ENCODE measurements around the gene HMGXB3.

Gene HMGXB3

GRCh38 chr5:149995385-149996204 is 4.9 kb upstream of the HMGXB3 start:
- Mint-ChIP-seq H3K4me1 (peaks cover 23% of the 10 kb centered on the region), H3K9me3 (no peaks in the 10 kb centered on the region), H3K4me3 (no peak overlapping the region), H3K27ac (ENCODE audit: low read depth) (no peak overlapping the region), H3K36me3 (ENCODE audit: insufficient read depth) (peaks cover 3% of the 10 kb centered on the region), H3K27me3 (no peaks in the 10 kb centered on the region)
- DNase-seq (ENCODE audit: low spot score in 2 of 2) (no peak), ATAC-seq (replicated peaks; ENCODE audit: extremely low read depth, poor library complexity, severe bottlenecking) (no peak)

GRCh38 chr5:149996205-149996890 is 4.2 kb upstream of the HMGXB3 start:
- Mint-ChIP-seq H3K27ac (ENCODE audit: low read depth) (no peak overlapping the region), H3K9me3 (no peaks in the 10 kb centered on the region), H3K4me3 (no peak overlapping the region), H3K27me3 (no peaks in the 10 kb centered on the region), H3K36me3 (ENCODE audit: insufficient read depth) (peaks cover 4% of the 10 kb centered on the region), H3K4me1 (peaks cover 20% of the 10 kb centered on the region)
- no peak for ATAC-seq (replicated peaks; ENCODE audit: extremely low read depth, poor library complexity, severe bottlenecking)
- no peak for DNase-seq (ENCODE audit: low spot score in 2 of 2)

GRCh38 chr5:149998281-149998680 is 2.3 kb upstream of the HMGXB3 start:
- Mint-ChIP-seq H3K27ac (ENCODE audit: low read depth) (no peak overlapping the region), H3K4me3 (no peak overlapping the region)

GRCh38 chr5:149999359-149999758 is 1.2 kb upstream of the HMGXB3 start:
- Mint-ChIP-seq H3K27ac (ENCODE audit: low read depth) (peak overlapping the region; percentile 85), H3K27me3 (no peaks in the 10 kb centered on the region), H3K4me1 (peaks cover 47% of the 10 kb centered on the region), H3K9me3 (no peaks in the 10 kb centered on the region), H3K36me3 (ENCODE audit: insufficient read depth) (peaks cover 11% of the 10 kb centered on the region), H3K4me3 (peak overlapping the region; percentile 76)
- ATAC-seq (replicated peaks; ENCODE audit: extremely low read depth, poor library complexity, severe bottlenecking) (no peak), DNase-seq (ENCODE audit: low spot score in 2 of 2) (no peak)

More at GRCh38 chr5:149998281-149998680, 2.3 kb upstream of the HMGXB3 start:
- Mint-ChIP-seq H3K36me3 (ENCODE audit: insufficient read depth) (peaks cover 7% of the 10 kb centered on the region), H3K9me3 (no peaks in the 10 kb centered on the region), H3K27me3 (no peaks in the 10 kb centered on the region), H3K4me1 (peaks cover 38% of the 10 kb centered on the region)
- DNase-seq (ENCODE audit: low spot score in 2 of 2), result no peak
- no peak for ATAC-seq (replicated peaks; ENCODE audit: extremely low read depth, poor library complexity, severe bottlenecking)

- ATAC-seq (replicated peaks; ENCODE audit: extremely low read depth, poor library complexity, severe bottlenecking), result no peak
- DNase-seq (ENCODE audit: low spot score in 2 of 2), result no peak
- peaks cover 14% of the 10 kb centered on the region for H3K36me3 Mint-ChIP-seq (ENCODE audit: insufficient read depth)
- H3K9me3 Mint-ChIP-seq, result no peaks in the 10 kb centered on the region
- H3K4me3 Mint-ChIP-seq, result peak overlapping the region; percentile 76
- peak overlapping the region; percentile 85 for H3K27ac Mint-ChIP-seq (ENCODE audit: low read depth)
- H3K4me1 Mint-ChIP-seq, result peaks cover 52% of the 10 kb centered on the region
- H3K27me3 Mint-ChIP-seq, result no peaks in the 10 kb centered on the region
These were observed 678 bp upstream of the HMGXB3 start for GRCh38 chr5:149999866-150000255.

- Mint-ChIP-seq H3K4me1 (peaks cover 55% of the 10 kb centered on the region), H3K36me3 (ENCODE audit: insufficient read depth) (peaks cover 20% of the 10 kb centered on the region), H3K27me3 (no peaks in the 10 kb centered on the region), H3K9me3 (no peaks in the 10 kb centered on the region), H3K4me3 (peak overlapping the region; percentile 76), H3K27ac (ENCODE audit: low read depth) (peak overlapping the region; percentile 80)
- DNase-seq (ENCODE audit: low spot score in 2 of 2) (peak in 1 of 2 donors; percentile 23), ATAC-seq (replicated peaks; ENCODE audit: extremely low read depth, poor library complexity, severe bottlenecking) (peak; percentile 41)
These were observed 586 bp downstream of the HMGXB3 start for GRCh38 chr5:150000990-150001659.

- Mint-ChIP-seq H3K4me1 (peaks cover 55% of the 10 kb centered on the region), H3K27me3 (no peaks in the 10 kb centered on the region), H3K9me3 (no peaks in the 10 kb centered on the region), H3K4me3 (peak overlapping the region; percentile 76), H3K36me3 (ENCODE audit: insufficient read depth) (peaks cover 25% of the 10 kb centered on the region), H3K27ac (ENCODE audit: low read depth) (peak overlapping the region; percentile 80)
- ATAC-seq (replicated peaks; ENCODE audit: extremely low read depth, poor library complexity, severe bottlenecking) (peak; percentile 79), DNase-seq (ENCODE audit: low spot score in 2 of 2) (peak; percentile 35 to 47)
These were observed 1.3 kb downstream of the HMGXB3 start for GRCh38 chr5:150001660-150002486.

GRCh38 chr5:150006318-150006717 is 5.8 kb downstream of the HMGXB3 start:
- peaks cover 36% of the 10 kb centered on the region for H3K4me1 Mint-ChIP-seq
- no peak for DNase-seq (ENCODE audit: low spot score in 2 of 2)
- H3K9me3 Mint-ChIP-seq, result no peaks in the 10 kb centered on the region
- peak overlapping the region; percentile 14 for H3K27ac Mint-ChIP-seq (ENCODE audit: low read depth)
- no peak overlapping the region for H3K4me3 Mint-ChIP-seq
- no peaks in the 10 kb centered on the region for H3K27me3 Mint-ChIP-seq
- no peak for ATAC-seq (replicated peaks; ENCODE audit: extremely low read depth, poor library complexity, severe bottlenecking)
- peaks cover 40% of the 10 kb centered on the region for H3K36me3 Mint-ChIP-seq (ENCODE audit: insufficient read depth)

GRCh38 chr5:150007050-150007449 is 6.5 kb downstream of the HMGXB3 start:
- Mint-ChIP-seq H3K27ac (ENCODE audit: low read depth) (peak overlapping the region; percentile 14), H3K9me3 (no peaks in the 10 kb centered on the region), H3K27me3 (no peaks in the 10 kb centered on the region), H3K4me3 (no peak overlapping the region), H3K4me1 (peaks cover 28% of the 10 kb centered on the region), H3K36me3 (ENCODE audit: insufficient read depth) (peaks cover 45% of the 10 kb centered on the region)
- no peak for DNase-seq (ENCODE audit: low spot score in 2 of 2)
- ATAC-seq (replicated peaks; ENCODE audit: extremely low read depth, poor library complexity, severe bottlenecking), result no peak

- DNase-seq (ENCODE audit: low spot score in 2 of 2) (no peak), ATAC-seq (replicated peaks; ENCODE audit: extremely low read depth, poor library complexity, severe bottlenecking) (no peak)
- Mint-ChIP-seq H3K27me3 (no peaks in the 10 kb centered on the region), H3K36me3 (ENCODE audit: insufficient read depth) (peaks cover 54% of the 10 kb centered on the region), H3K4me3 (no peak overlapping the region), H3K27ac (ENCODE audit: low read depth) (no peak overlapping the region), H3K9me3 (no peaks in the 10 kb centered on the region), H3K4me1 (peaks cover 3% of the 10 kb centered on the region)
These were observed 9.3 kb downstream of the HMGXB3 start for GRCh38 chr5:150009671-150010387.

GRCh38 chr5:150013931-150014330 is 13.4 kb downstream of the HMGXB3 start:
- Mint-ChIP-seq H3K4me1 (no peaks in the 10 kb centered on the region), H3K9me3 (no peaks in the 10 kb centered on the region), H3K4me3 (no peak overlapping the region), H3K27me3 (no peaks in the 10 kb centered on the region), H3K36me3 (ENCODE audit: insufficient read depth) (peaks cover 55% of the 10 kb centered on the region), H3K27ac (ENCODE audit: low read depth) (no peak overlapping the region)
- no peak for DNase-seq (ENCODE audit: low spot score in 2 of 2)
- no peak for ATAC-seq (replicated peaks; ENCODE audit: extremely low read depth, poor library complexity, severe bottlenecking)
